HG02610 (cell line): Measurements from ENCODE around the gene FNIP1.
"Not testable (repeated sequence)": the region's sequence is repeated elsewhere in the genome, so short reads cannot be mapped to it uniquely, and the experiment has no call there.

Experiments used
- ATAC-seq: cut with Tn5 transposase; IDR thresholded peaks from one replicate; pipeline ENCODE4 v1.9.1; 2021; ENCODE audit warnings: mild to moderate bottlenecking, moderate library complexity; ENCODE audit not compliant: unreplicated experiment

Gene FNIP1

DNA sequence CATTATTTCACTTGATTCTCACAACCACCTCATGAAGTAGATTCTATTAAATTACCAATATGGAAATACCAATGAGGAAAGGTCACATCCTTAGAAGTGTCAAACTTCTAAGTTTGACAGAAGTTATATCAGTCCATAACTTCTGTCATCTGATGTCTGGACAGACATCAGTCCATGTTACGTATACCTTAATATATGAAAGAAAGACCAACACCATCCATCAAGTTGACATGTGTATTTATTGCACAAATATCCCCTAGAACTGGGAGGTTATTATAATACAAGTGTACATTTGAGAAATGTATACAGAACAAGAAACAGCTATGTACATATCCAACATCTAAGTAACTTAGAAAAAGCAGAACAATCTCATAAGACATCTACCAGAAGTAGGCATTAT is 155.3 kb downstream of the FNIP1 start:
- ATAC-seq, result no peak

DNA sequence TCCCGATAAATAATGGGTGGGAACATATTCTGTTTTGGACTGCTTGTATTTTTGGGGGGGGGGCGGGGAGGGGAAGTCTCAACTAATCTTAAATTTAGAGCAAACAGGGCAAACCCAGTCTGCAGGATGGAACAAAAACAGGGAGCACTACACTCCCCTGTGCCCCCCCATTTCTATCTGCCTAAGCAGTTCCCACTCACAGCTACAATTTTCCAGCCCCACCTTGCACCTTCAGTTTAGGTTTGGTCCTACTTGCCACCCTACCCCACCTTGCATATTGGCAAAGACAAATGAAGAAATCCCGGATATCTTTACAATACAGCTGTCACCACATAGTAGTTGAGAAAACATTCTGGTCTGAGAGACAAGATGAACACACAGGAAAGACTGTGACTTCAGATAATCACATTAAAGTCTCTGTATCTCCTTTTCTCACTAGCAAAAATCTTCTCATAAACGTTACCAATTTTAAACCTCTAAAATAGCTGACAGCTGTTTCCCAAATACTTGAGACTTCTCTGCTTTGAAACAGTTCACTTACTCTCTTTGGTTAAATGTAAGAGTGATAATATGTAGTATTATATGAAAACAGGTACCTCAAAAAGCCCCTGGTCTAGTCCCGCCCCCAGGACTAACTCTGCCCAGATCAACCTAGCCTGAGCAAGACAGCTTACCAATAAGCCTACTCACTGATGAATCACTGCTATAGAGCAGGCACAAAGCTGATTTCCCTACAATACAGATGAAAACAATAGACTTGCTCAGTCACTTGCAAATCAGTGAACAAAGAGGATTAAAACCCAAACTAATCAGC is 156.6 kb downstream of the FNIP1 start:
- peak; percentile 67 for ATAC-seq

DNA sequence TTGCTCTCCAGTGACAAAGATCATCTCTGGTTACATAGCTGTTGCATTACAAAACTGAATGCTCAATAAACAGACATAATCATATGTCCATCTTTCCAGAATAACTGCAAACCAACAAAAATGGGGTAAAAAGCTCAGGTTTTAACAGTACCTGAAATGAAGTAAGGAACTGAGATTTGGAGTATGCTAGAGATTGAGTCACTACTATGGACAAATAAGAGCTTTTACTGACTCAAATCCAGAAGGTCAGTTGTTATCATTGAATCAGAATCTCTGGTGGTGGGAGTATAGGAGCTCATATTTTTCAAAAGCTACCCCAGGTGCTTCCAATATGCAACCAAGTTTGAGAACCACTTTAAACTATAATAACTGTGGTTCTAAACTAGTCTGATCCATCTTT is 157.7 kb downstream of the FNIP1 start:
- ATAC-seq, result no peak

- ATAC-seq, result no peak
Measured at GRCh38 chr5:131637694-131638093, 159.1 kb downstream of the FNIP1 start.

DNA sequence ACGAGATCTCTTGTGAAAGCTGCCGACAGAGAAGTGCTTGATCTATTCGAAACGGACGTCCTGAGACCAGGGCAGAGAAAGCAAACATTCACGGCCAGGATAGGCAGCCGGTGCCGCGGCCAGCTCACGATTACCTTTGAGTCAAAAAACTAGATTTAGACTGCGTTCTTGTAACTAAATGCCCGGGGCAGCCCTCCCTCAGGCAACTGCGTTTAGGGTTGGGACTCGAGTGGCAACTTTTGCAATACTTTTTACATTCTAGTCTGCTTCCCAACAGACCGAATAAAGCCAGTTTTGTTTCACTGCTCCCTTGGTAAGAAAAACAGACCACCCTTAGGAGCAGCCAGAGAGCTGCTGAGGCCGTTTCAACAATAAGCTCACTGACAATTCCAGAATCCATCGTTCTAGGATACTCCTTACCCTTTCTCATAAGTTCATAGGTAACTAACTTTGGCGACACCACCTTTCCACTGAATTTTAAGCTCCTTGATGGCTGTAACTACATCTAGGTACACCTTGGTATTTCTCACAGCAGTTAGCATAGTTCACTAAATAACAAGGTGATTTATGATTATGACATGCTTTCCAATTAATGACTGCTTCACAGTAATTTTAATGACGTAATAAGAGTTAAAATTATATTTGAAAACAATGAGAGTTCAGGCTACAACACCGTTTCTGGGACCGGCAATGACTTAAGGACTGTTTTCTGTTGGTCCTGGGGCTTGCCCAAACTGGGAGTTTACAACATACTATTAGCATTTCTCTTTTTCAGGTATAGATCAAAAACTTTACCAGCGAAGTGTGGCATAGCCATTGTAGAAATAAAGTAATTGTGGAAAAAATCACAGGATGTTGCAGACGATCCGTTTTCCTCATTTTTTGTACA is 160.9 kb downstream of the FNIP1 start:
- ATAC-seq, result no peak

GRCh38 chr5:131634996-131635683 is 161.7 kb downstream of the FNIP1 start, which contains the start of gene RAPGEF6:
Gene RAPGEF6 (minus strand): TSS chr5:131635229. CDS start chr5:131635030, 199 bp downstream.
- peak; percentile 91 for ATAC-seq

GRCh38 chr5:131634666-131634995 is 162.2 kb downstream of the FNIP1 start:
- peak; percentile 20 for ATAC-seq

DNA sequence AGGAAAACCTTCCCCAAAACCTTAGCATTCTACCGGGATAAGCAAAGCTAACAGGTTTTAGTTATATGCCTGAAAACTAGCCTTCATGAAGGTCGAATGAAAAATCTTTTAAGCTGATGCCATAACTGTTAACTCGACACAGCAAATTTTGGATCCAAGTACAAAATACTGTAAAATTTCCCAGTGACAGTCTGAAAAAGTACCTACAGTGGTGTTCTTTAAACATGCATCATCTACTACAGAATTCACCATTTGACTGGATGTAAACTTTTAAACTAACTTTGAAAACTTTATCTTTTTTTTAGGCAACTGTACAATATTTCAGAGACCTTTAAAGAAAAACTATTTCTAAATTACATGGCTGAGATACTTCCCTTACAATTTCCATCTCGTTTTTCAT is 162.6 kb downstream of the FNIP1 start:
- no peak for ATAC-seq

DNA sequence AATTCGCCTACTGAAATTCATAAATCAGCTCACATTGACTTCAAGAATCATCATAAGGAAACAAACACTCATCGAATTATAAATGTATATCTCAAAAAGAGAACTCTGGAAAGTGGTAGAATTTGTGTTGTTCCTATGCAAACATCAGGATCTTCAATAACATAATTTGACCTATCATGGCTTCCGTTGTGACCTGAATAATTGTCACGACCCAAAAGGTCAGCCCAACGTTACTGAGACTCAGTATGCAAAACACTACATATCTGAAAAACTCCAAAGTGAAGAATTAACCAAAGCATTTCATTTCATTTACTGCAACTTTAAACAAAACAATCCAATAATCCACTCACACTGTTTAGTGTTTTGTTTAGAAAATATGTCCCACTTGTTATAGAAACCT is 163.0 kb downstream of the FNIP1 start:
- no peak for ATAC-seq

GRCh38 chr5:131630963-131631350 is 165.9 kb downstream of the FNIP1 start:
- ATAC-seq, result no peak

GRCh38 chr5:131630208-131630962 is 166.4 kb downstream of the FNIP1 start:
- no peak for ATAC-seq

- no peak for ATAC-seq
Measured at GRCh38 chr5:131628990-131629389, 167.8 kb downstream of the FNIP1 start.

- no peak for ATAC-seq
Measured at GRCh38 chr5:131627207-131627865, 169.5 kb downstream of the FNIP1 start.

GRCh38 chr5:131622633-131623032 is 174.2 kb downstream of the FNIP1 start:
- no peak for ATAC-seq

GRCh38 chr5:131621164-131621563 is 175.7 kb downstream of the FNIP1 start:
- ATAC-seq, result not testable (repeated sequence)

GRCh38 chr5:131619102-131619501 is 177.7 kb downstream of the FNIP1 start:
- no peak for ATAC-seq

GRCh38 chr5:131617140-131617822 is 179.5 kb downstream of the FNIP1 start:
- no peak for ATAC-seq

DNA sequence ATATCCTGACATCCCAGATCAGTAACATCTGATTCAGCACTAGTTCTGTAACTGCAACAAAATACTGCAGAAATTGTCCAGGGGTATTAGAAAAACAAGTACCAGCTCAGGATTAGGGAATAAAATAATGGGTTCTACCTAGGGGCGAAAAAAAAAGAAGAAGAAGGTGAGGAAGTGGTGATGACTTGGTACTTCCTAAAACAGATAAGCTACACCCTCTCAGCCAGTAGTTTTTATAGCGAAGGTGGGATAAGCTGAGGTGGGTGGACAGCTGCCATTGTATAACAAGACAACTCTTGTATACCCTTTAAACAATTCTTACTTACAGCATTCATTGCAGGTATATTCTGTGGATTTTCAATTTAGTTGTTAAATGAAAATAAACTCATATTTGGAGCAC is 180.9 kb downstream of the FNIP1 start:
- no peak for ATAC-seq

DNA sequence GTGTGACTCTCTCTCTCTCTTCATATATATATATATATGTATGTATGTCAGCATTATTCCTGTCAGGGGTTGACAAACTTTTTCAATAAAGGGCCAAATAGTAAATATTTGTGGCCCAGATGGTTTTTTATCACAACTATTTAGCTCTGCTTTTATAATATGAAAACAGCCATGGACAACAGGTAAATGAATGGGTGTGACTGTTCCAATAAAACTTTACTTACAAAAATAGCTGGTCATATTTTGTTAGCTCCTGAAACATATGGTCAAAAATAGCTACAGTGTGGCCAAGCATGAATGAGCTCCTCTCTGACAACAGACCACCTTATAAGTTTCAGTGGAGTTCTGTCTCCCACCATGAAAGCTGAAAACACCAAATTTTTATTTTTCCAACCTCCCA is 183.4 kb downstream of the FNIP1 start:
- ATAC-seq, result no peak

- ATAC-seq, result no peak
Measured at GRCh38 chr5:131611064-131611381, 185.8 kb downstream of the FNIP1 start.
